GM18907 (cell line): ENCODE data around the gene ENTPD8.
"Not testable (repeated sequence)": the region's sequence is repeated elsewhere in the genome, so short reads cannot be mapped to it uniquely, and the experiment has no call there.

ENCODE experiments used
- ATAC-seq: cut with Tn5 transposase; IDR thresholded peaks from one replicate; pipeline ENCODE4 v1.9.1; 2021; ENCODE audit warnings: mild to moderate bottlenecking, moderate library complexity; ENCODE audit not compliant: unreplicated experiment

ENTPD8 gene

GRCh38 chr9:137396634-137397367, 44.4 kb downstream of the ENTPD8 start:
- ATAC-seq, result no peak

GRCh38 chr9:137396227-137396626, 44.9 kb downstream of the ENTPD8 start:
- no peak for ATAC-seq

GRCh38 chr9:137395666-137396010, 45.5 kb downstream of the ENTPD8 start:
- no peak for ATAC-seq

GRCh38 chr9:137394866-137395665, 46.1 kb downstream of the ENTPD8 start:
- ATAC-seq, result no peak

GRCh38 chr9:137393176-137394150, 47.7 kb downstream of the ENTPD8 start:
- ATAC-seq, result no peak

- ATAC-seq, result no peak
These were observed 48.7 kb downstream of the ENTPD8 start for GRCh38 chr9:137392232-137393007.

GRCh38 chr9:137391411-137391754, 49.8 kb downstream of the ENTPD8 start:
- ATAC-seq, result no peak

- ATAC-seq, result no peak
These were observed 50.4 kb downstream of the ENTPD8 start for GRCh38 chr9:137390553-137391410.

GRCh38 chr9:137389428-137389746, 51.8 kb downstream of the ENTPD8 start:
- ATAC-seq, result no peak

- no peak for ATAC-seq
These were observed 52.3 kb downstream of the ENTPD8 start for GRCh38 chr9:137388589-137389427.

- ATAC-seq, result no peak
These were observed 53.1 kb downstream of the ENTPD8 start for GRCh38 chr9:137387891-137388560.

- ATAC-seq, result no peak
These were observed 53.9 kb downstream of the ENTPD8 start for GRCh38 chr9:137387114-137387890.

- not testable (repeated sequence) for ATAC-seq
These were observed 54.5 kb downstream of the ENTPD8 start for GRCh38 chr9:137386507-137387113.

- ATAC-seq, result no peak
These were observed 56.0 kb downstream of the ENTPD8 start for GRCh38 chr9:137385061-137385655.
